SK-N-SH (cell line): ENCODE measurements around the gene PDCL2. TPM values are rescaled to one million over a fixed set of nuclear protein-coding genes. Genes with fewer than 3 reads are reported as not detected.

Experiments used
- CTCF ChIA-PET: fragments of 300-600, 350-600 bp; formaldehyde crosslinking; extraction: SDS; loops from one replicate; lab custom pipeline; 2021; lab: Yijun Ruan, JAX
- POLR2A ChIA-PET: fragments of 350-600 bp; sonication (Branson Sonifier 250); formaldehyde crosslinking; extraction: SDS; loops from one replicate; lab custom pipeline; 2020; ENCODE audit warnings: antibody characterized with exemption, inconsistent platforms; lab: Yijun Ruan, JAX
- DNase-seq: peaks from one replicate; pipeline ENCODE4 v3.0.0; 2012
- H2AFZ ChIP-seq: fragments of 200-600 bp; sonication (generic); 2 replicates; pipeline ENCODE4 v1.8.1; 2016; ENCODE audit warnings: antibody characterized with exemption, mild to moderate bottlenecking, low read depth
- H3F3A ChIP-seq: fragments of 200-600 bp; sonication (generic); replicated peaks from 2 replicates; pipeline ENCODE3; 2016; ENCODE audit warnings: antibody characterized with exemption, mild to moderate bottlenecking; ENCODE audit not compliant: insufficient read depth
- H3K27ac ChIP-seq, 2 experiments: fragments of 200-500 bp in 1 of 2; fragments of 200-600 bp in 1 of 2; sonication (Bioruptor generic) in 1 of 2; sonication (generic), shearing (Covaris generic) in 1 of 2; 2 replicates each; pipeline versions ENCODE4 v1.5.1 to v1.6.1; 2014 to 2016; ENCODE audit warnings: low read depth in 2 of 2, inconsistent platforms in 1 of 2, low read length in 1 of 2, mild to moderate bottlenecking in 1 of 2, mixed read lengths in 1 of 2
- H3K27me3 ChIP-seq: fragments of 200-600 bp; sonication (generic), shearing (Covaris generic); 2 replicates; pipeline ENCODE4 v1.6.1; 2016; ENCODE audit warnings: mixed run types; ENCODE audit not compliant: insufficient read depth
- H3K36me3 ChIP-seq, 2 experiments: fragments of 200-500 bp in 1 of 2; fragments of 200-600 bp in 1 of 2; sonication (Bioruptor generic) in 1 of 2; sonication (generic) in 1 of 2; replicated peaks in 1 of 2; 2 replicates each; pipeline versions ENCODE3 to v1.5.1; 2014 to 2016; ENCODE audit warnings: low read length in 1 of 2, mild to moderate bottlenecking in 1 of 2; ENCODE audit not compliant: insufficient read depth in 2 of 2, control insufficient read depth in 1 of 2
- H3K4me1 ChIP-seq, 2 experiments: fragments of 200-500 bp in 1 of 2; fragments of 200-600 bp in 1 of 2; sonication (Bioruptor generic) in 1 of 2; sonication (generic), shearing (Covaris generic) in 1 of 2; 2 replicates each; pipeline versions ENCODE4 v1.5.1 to v1.6.1; 2014 to 2016; ENCODE audit warnings: low read depth in 1 of 2, low read length in 1 of 2, mixed run types in 1 of 2; ENCODE audit not compliant: insufficient read depth in 2 of 2, control insufficient read depth in 1 of 2
- H3K4me2 ChIP-seq: fragments of 200-600 bp; sonication (generic), shearing (Covaris generic); 2 replicates; pipeline ENCODE4 v1.6.1; 2017; ENCODE audit warnings: mixed run types
- H3K4me3 ChIP-seq, 2 experiments: fragments of 200-500 bp in 1 of 2; fragments of 200-600 bp in 1 of 2; sonication (Bioruptor generic) in 1 of 2; sonication (generic), shearing (Covaris generic) in 1 of 2; 2 replicates each; pipeline versions ENCODE4 v1.5.1 to v1.8.1; 2014 to 2016; ENCODE audit warnings: low read depth in 2 of 2, inconsistent platforms in 1 of 2, low read length in 1 of 2, mild to moderate bottlenecking in 1 of 2, mixed read lengths in 1 of 2, moderate library complexity in 1 of 2
- H3K79me2 ChIP-seq: fragments of 200-600 bp; sonication (generic); 2 replicates; pipeline ENCODE4 v1.8.1; 2017; ENCODE audit warnings: mild to moderate bottlenecking; ENCODE audit not compliant: insufficient read depth
- H3K9ac ChIP-seq: fragments of 200-600 bp; sonication (generic); 2 replicates; pipeline ENCODE4 v1.6.1; 2017; ENCODE audit warnings: mixed run types
- H3K9me2 ChIP-seq: fragments of 200-600 bp; sonication (generic); 2 replicates; pipeline ENCODE4 v1.6.1; 2017; ENCODE audit warnings: mixed run types
- H3K9me3 ChIP-seq: fragments of 200-600 bp; sonication (generic); 2 replicates; pipeline ENCODE4 v1.6.1; 2017; ENCODE audit warnings: mixed run types, mild to moderate bottlenecking, moderate library complexity
- H4K20me1 ChIP-seq: fragments of 200-600 bp; sonication (generic); 2 replicates; pipeline ENCODE4 v1.6.1; 2017; ENCODE audit warnings: mild to moderate bottlenecking, mixed run types; ENCODE audit not compliant: insufficient read depth
- CTCF ChIP-seq: fragments of 200-600 bp; sonication (generic); IDR thresholded peaks from 2 replicates; pipeline ENCODE4 v1.6.1; 2017; ENCODE audit warnings: antibody characterized with exemption, mild to moderate bottlenecking, moderate library complexity
- ELF1 ChIP-seq: IDR thresholded peaks from 2 replicates; pipeline ENCODE4 v1.4.0; 2012
- EP300 ChIP-seq, 2 experiments: IDR thresholded peaks; 2 replicates each; pipeline versions ENCODE4 v1.4.0 to v1.6.1; 2012; ENCODE audit warnings: borderline replicate concordance in 1 of 2, low read depth in 1 of 2, low read length in 1 of 2
- GATA2 ChIP-seq: sonication (generic); formaldehyde crosslinking; IDR thresholded peaks from 2 replicates; pipeline ENCODE4 v1.5.0; 2020; ENCODE audit warnings: mild to moderate bottlenecking, missing genetic modification reagents
- IRF3 ChIP-seq: fragments of 150-350 bp; IDR thresholded peaks from 2 replicates; pipeline ENCODE4 v1.6.1; 2016; ENCODE audit warnings: mild to moderate bottlenecking, low read depth, low read length
- MAX ChIP-seq: IDR thresholded peaks from 2 replicates; pipeline ENCODE4 v1.4.0; 2012; ENCODE audit warnings: low read depth
- MXI1 ChIP-seq: IDR thresholded peaks from 2 replicates; pipeline ENCODE4 v1.6.1; 2012; ENCODE audit warnings: mild to moderate bottlenecking, low read depth, low read length, improper control_type of control experiment
- NFIC ChIP-seq: IDR thresholded peaks from 2 replicates; pipeline ENCODE4 v1.4.0; 2012; ENCODE audit warnings: borderline replicate concordance
- POLR2AphosphoS5 ChIP-seq: IDR thresholded peaks from 2 replicates; pipeline ENCODE4 v1.6.1; 2012; ENCODE audit warnings: low read depth, low read length
- RAD21 ChIP-seq: IDR thresholded peaks from 2 replicates; pipeline ENCODE4 v1.6.1; 2012; ENCODE audit warnings: mild to moderate bottlenecking, low read length
- REST ChIP-seq: IDR thresholded peaks from 2 replicates; pipeline ENCODE4 v1.6.1; 2012; ENCODE audit warnings: mild to moderate bottlenecking, low read depth, low read length, moderate library complexity
- SIN3A ChIP-seq: IDR thresholded peaks from 2 replicates; pipeline ENCODE4 v1.6.1; 2012; ENCODE audit warnings: low read depth, mild to moderate bottlenecking, low read length, moderate library complexity, borderline replicate concordance
- SMC3 ChIP-seq: IDR thresholded peaks from 2 replicates; pipeline ENCODE4 v1.6.1; 2012; ENCODE audit warnings: low read depth, low read length, improper control_type of control experiment
- TCF12 ChIP-seq: IDR thresholded peaks from 2 replicates; pipeline ENCODE4 v1.4.0; 2012
- TEAD4 ChIP-seq: IDR thresholded peaks from 2 replicates; pipeline ENCODE4 v1.4.0; 2012; ENCODE audit warnings: mild to moderate bottlenecking, borderline replicate concordance; ENCODE audit not compliant: insufficient read depth
- YY1 ChIP-seq: IDR thresholded peaks from 2 replicates; pipeline ENCODE4 v1.4.0; 2012; ENCODE audit warnings: low read depth, mild to moderate bottlenecking
- WGBS: methylation state at CpG from one replicate; pipeline ENCODE4 v1.1.6; 2017; ENCODE audit warnings: low lambda C conversion rate; 5-methylcytosine and 5-hydroxymethylcytosine counted together
- polyA plus RNA-seq, 3 experiments: library from polyadenylated mRNA; depleted of rRNA; stranded (reverse); fragments of >200 nt; gene quantifications; 2 replicates each; pipeline ENCODE4 v1.2.3, GENCODE V29; 2012
- TF ChIP-seq, protein P1 (sequence below): IDR thresholded peaks from 2 replicates; pipeline ENCODE4; 2012

Gene PDCL2
- polyA plus RNA-seq, 1 of the 3 experiments (the other 2 are of a cell fraction): not detected

DNA sequence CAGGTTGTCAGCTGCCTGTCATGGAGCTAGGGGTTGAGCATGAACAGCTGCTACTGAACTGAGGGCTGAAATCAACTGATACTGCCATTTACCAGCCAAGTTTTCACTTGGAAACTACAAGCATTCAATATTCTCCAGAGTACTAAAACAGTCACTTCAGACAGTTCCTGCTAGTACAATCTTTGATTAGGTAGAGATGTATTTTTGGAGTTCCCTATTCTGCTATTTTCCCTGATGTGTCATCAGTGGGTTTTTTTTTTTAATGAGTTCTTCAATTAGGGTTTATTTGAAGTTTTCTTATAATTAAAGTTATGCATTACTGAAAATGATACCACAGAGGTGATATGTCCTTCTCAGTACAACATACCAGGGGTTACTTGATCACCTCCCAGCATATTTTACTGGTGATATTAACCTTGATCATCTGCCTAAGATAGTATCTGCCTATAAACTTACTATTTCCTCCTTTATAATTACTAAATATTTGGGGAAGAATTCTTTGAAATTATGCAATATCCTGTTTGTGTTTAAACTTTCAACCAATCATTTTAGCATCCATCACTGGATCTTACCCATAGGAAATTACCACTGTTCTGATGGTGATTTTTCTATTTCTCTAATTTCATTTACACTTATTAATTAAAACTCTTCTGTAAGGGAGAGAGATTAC is 13.6 kb downstream of the PDCL2 start:
- no peaks in the 10 kb centered on the region for H3K27me3 ChIP-seq
- H3K36me3 ChIP-seq: no peaks in the 10 kb centered on the region
- CTCF ChIA-PET: interaction anchor here (0.8 kb wide), 1 partner anchor 41 kb away, joined by 3 read pairs; no protein-coding TSS in a partner anchor
- H3K4me2 ChIP-seq: no peak overlapping the region
- no peak overlapping the region for H3K4me3 ChIP-seq
- no peaks in the 10 kb centered on the region for H3K79me2 ChIP-seq
- H3K4me1 ChIP-seq: no peaks in the 10 kb centered on the region
- no peak for TF ChIP-seq MAX
- TF ChIP-seq, protein P1, sequence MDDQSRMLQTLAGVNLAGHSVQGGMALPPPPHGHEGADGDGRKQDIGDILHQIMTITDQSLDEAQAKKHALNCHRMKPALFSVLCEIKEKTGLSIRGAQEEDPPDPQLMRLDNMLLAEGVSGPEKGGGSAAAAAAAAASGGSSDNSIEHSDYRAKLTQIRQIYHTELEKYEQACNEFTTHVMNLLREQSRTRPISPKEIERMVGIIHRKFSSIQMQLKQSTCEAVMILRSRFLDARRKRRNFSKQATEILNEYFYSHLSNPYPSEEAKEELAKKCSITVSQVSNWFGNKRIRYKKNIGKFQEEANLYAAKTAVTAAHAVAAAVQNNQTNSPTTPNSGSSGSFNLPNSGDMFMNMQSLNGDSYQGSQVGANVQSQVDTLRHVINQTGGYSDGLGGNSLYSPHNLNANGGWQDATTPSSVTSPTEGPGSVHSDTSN: no peak
- no peak for TF ChIP-seq GATA2 (CRISPR knock-in tag)
- TF ChIP-seq YY1: no peak
- H3K27ac ChIP-seq: no peak overlapping the region
- H3K9ac ChIP-seq: no peak overlapping the region
- no peaks in the 10 kb centered on the region for H4K20me1 ChIP-seq
- POLR2A ChIA-PET: no interaction called here
- no peak for DNase-seq
- H3K9me2 ChIP-seq: no peaks in the 10 kb centered on the region
- 0 out of 2 replicates have a peak, but pooled peaks cover 11% of the 10 kb centered on the region for H3K9me3 ChIP-seq
- H2AFZ ChIP-seq: no peak overlapping the region
- H3F3A ChIP-seq: no peaks in the 10 kb centered on the region

GRCh38 chr4:55575513-55575912 is 16.5 kb downstream of the PDCL2 start:
- no peaks in the 10 kb centered on the region for H3F3A ChIP-seq
- no peak overlapping the region for H3K9ac ChIP-seq
- H3K9me2 ChIP-seq: no peaks in the 10 kb centered on the region
- no peak overlapping the region for H3K4me3 ChIP-seq
- H3K9me3 ChIP-seq: 0 out of 2 replicates have a peak, but pooled peaks cover 7% of the 10 kb centered on the region
- no peak for DNase-seq
- ChIA-PET POLR2A (no interaction called here), CTCF (no interaction called here)
- H3K4me2 ChIP-seq: no peak overlapping the region
- H3K36me3 ChIP-seq: no peaks in the 10 kb centered on the region
- no peaks in the 10 kb centered on the region for H3K4me1 ChIP-seq
- H4K20me1 ChIP-seq: no peaks in the 10 kb centered on the region
- 21% methylated on average over 1 of the region's 1 CpG for WGBS
- H3K27ac ChIP-seq: no peak overlapping the region
- H3K79me2 ChIP-seq: no peaks in the 10 kb centered on the region
- no peaks in the 10 kb centered on the region for H3K27me3 ChIP-seq
- no peak overlapping the region for H2AFZ ChIP-seq
- TF ChIP-seq MXI1 (no peak), RAD21 (no peak), CTCF (no peak), TEAD4 (no peak), POLR2AphosphoS5 (no peak), REST (no peak), YY1 (no peak), EP300 (IDR thresholded peaks at IDR 0.05; ENCODE audit: borderline replicate concordance in 1 of 2, low read depth in 1 of 2, low read length in 1 of 2) (no peak), MAX (no peak), SIN3A (no peak), TCF12 (no peak), IRF3 (no peak), SMC3 (no peak), NFIC (no peak), ELF1 (no peak)
- TF ChIP-seq, all 33 proteins: peak for 0
